Keratinocyte (primary cell): Measurements from ENCODE around the gene COL25A1. TPM values are rescaled to one million over a fixed set of nuclear protein-coding genes. Genes with fewer than 3 reads are reported as not detected.

ENCODE experiments used
- DNase-seq: peaks from one replicate; pipeline ENCODE4 v3.0.0-alpha.2; 2011; ENCODE audit warnings: low read depth, missing footprints, low spot score
- FAIRE-seq: peaks from 2 replicates; lab custom pipeline; 2011; peaks lifted over from hg19 to GRCh38; lab: Jason Lieb, UNC
- H2AFZ ChIP-seq: 2 replicates; pipeline ENCODE4 v1.6.0; 2012; ENCODE audit warnings: low read length, control low read depth, inconsistent platforms; ENCODE audit not compliant: control insufficient read depth
- H3K27ac ChIP-seq: 2 replicates; pipeline ENCODE4 v1.5.1; 2011; ENCODE audit warnings: low read length; ENCODE audit not compliant: control insufficient read depth, insufficient read depth
- H3K27me3 ChIP-seq: 3 replicates; pipeline ENCODE4 v1.6.0; 2011; ENCODE audit warnings: low read length; ENCODE audit not compliant: control insufficient read depth, insufficient read depth; ENCODE audit errors: extremely low read depth
- H3K36me3 ChIP-seq, 2 experiments: 2 replicates in 1 of 2; 3 replicates in 1 of 2; pipeline ENCODE4 v1.5.1; 2011; ENCODE audit warnings: low read length in 2 of 2, mild to moderate bottlenecking in 1 of 2; ENCODE audit not compliant: control insufficient read depth in 2 of 2, insufficient read depth in 2 of 2; ENCODE audit errors: extremely low read depth in 1 of 2
- H3K4me1 ChIP-seq: 3 replicates; pipeline ENCODE4 v1.5.1; 2011; ENCODE audit warnings: low read length; ENCODE audit not compliant: control insufficient read depth, insufficient read depth; ENCODE audit errors: extremely low read depth
- H3K4me2 ChIP-seq: 3 replicates; pipeline ENCODE4 v1.6.0; 2011; ENCODE audit warnings: low read depth, low read length; ENCODE audit not compliant: control insufficient read depth, insufficient read depth; ENCODE audit errors: extremely low read depth
- H3K4me3 ChIP-seq, 3 experiments: fragments of 200-600 bp in 1 of 3; sonication (generic) in 1 of 3; 2 replicates in 2 of 3; 3 replicates in 1 of 3; pipeline ENCODE4 v1.5.1; 2011 to 2016; ENCODE audit warnings: low read length in 3 of 3, mild to moderate bottlenecking in 3 of 3, control low read depth in 2 of 3, inconsistent platforms in 1 of 3, low read depth in 1 of 3, mixed read lengths in 1 of 3, mixed run types in 1 of 3, moderate library complexity in 1 of 3; ENCODE audit not compliant: control insufficient read depth in 2 of 3, insufficient read depth in 2 of 3; ENCODE audit errors: extremely low read depth in 1 of 3
- H3K79me2 ChIP-seq: 2 replicates; pipeline ENCODE4 v1.6.0; 2012; ENCODE audit warnings: low read length; ENCODE audit not compliant: control insufficient read depth, insufficient read depth
- H3K9ac ChIP-seq: 3 replicates; pipeline ENCODE4 v1.6.0; 2011; ENCODE audit warnings: low read length; ENCODE audit not compliant: control insufficient read depth, insufficient read depth; ENCODE audit errors: extremely low read depth
- H3K9me1 ChIP-seq: 3 replicates; pipeline ENCODE4 v1.6.0; 2011; ENCODE audit warnings: low read length; ENCODE audit not compliant: control insufficient read depth, insufficient read depth; ENCODE audit errors: extremely low read depth
- H3K9me3 ChIP-seq: 2 replicates; pipeline ENCODE4 v1.5.1; 2012; ENCODE audit warnings: low read depth, low read length; ENCODE audit not compliant: control insufficient read depth
- H4K20me1 ChIP-seq: 3 replicates; pipeline ENCODE4 v1.6.0; 2011; ENCODE audit warnings: low read length; ENCODE audit not compliant: control insufficient read depth, insufficient read depth; ENCODE audit errors: extremely low read depth
- CTCF ChIP-seq, 3 experiments: IDR thresholded peaks in 1 of 3; conservative IDR thresholded peaks in 1 of 3; optimal IDR thresholded peaks in 1 of 3; 2 replicates in 2 of 3; 3 replicates in 1 of 3; pipeline versions ENCODE3 to v1.5.1; 2011; ENCODE audit warnings: low read length in 3 of 3, mild to moderate bottlenecking in 3 of 3, moderate library complexity in 2 of 3, control low read depth in 1 of 3, inconsistent platforms in 1 of 3; ENCODE audit not compliant: insufficient read depth in 2 of 3; ENCODE audit errors: extremely low read depth in 1 of 3
- EZH2 ChIP-seq: IDR thresholded peaks from one replicate; pipeline ENCODE4 v1.6.1; 2012; ENCODE audit warnings: inconsistent platforms, mild to moderate bottlenecking, low read length, moderate library complexity
- dilution Hi-C: fragments of 300-500 bp; cut with MboI; formaldehyde crosslinking; loops from one replicate; pipeline ENCODE4 v1.7.0; 2020; ENCODE audit warnings: low sequenced_read_pairs; ENCODE audit not compliant: extremely low pct_ligation_motif_present
- polyA plus RNA-seq, 5 experiments: library from polyadenylated mRNA; depleted of rRNA in 3 of 5; stranded (reverse) in 3 of 5; stranded (forward) in 1 of 5; unstranded in 1 of 5; fragments of >200 nt; gene quantifications; 1 replicate in 1 of 5; 2 replicates in 3 of 5; 3 replicates in 1 of 5; pipeline versions ENCODE4 v1.2.1 to v1.2.3, GENCODE V29; 2011 to 2012; ENCODE audit warnings: missing spikeins in 2 of 5, low read depth in 1 of 5, low replicate concordance in 1 of 5

Gene COL25A1
- polyA plus RNA-seq, 1 donor (not counting 4 experiments of a cell fraction or from before 2014, with no cell fraction given), result not detected

GRCh38 chr4:109005523-109005922 lies 296.9 kb downstream of the COL25A1 start:
- DNase-seq (peak; percentile 2), FAIRE-seq (peak; percentile 53)
- Histone ChIP-seq H3K9ac (no peak overlapping the region), H2AFZ (no peak overlapping the region), H3K9me1 (no peaks in the 10 kb centered on the region), H3K79me2 (no peaks in the 10 kb centered on the region), H4K20me1 (no peaks in the 10 kb centered on the region), H3K27ac (no peak overlapping the region), H3K4me2 (no peak overlapping the region), H3K27me3 (no peaks in the 10 kb centered on the region), H3K4me3 (no peak overlapping the region), H3K9me3 (no peaks in the 10 kb centered on the region), H3K36me3 (no peaks in the 10 kb centered on the region), H3K4me1 (peaks cover 3% of the 10 kb centered on the region)
- dilution Hi-C loops, result no loop called here
- TF ChIP-seq CTCF (optimal IDR thresholded peaks at IDR 0.05 in 1 of 3, IDR thresholded peaks at IDR 0.05 in 1 of 3, conservative IDR thresholded peaks at IDR 0.05 in 1 of 3; ENCODE audit: extremely low read depth in 1 of 3, insufficient read depth in 2 of 3, low read length in 3 of 3) (no peak), EZH2 (no peak)

DNA sequence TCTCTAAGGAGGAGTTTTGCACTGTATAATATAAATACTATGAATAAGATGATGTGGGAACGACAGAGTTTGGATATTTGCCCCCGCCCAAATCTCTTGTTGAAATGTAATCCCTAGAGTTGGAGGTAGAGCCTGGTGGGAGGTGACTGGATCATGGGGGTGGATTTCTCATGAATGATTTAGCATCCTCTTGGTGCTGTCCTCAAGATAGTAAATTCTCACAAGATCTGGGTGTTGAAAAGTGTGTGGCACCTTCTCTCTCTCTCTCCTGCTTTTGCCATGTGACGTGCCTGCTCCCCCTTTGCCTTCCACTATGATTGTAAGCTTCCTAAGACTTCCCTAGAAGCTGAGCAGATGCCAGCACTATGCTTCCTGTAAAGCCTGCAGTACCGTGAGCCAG lies 298.0 kb downstream of the COL25A1 start:
- Histone ChIP-seq H3K79me2 (no peaks in the 10 kb centered on the region), H3K27ac (no peak overlapping the region), H3K4me3 (no peak overlapping the region), H3K4me2 (no peak overlapping the region), H3K27me3 (no peaks in the 10 kb centered on the region), H3K36me3 (no peaks in the 10 kb centered on the region), H2AFZ (no peak overlapping the region), H3K9ac (no peak overlapping the region), H3K9me1 (no peaks in the 10 kb centered on the region), H3K9me3 (no peaks in the 10 kb centered on the region), H4K20me1 (no peaks in the 10 kb centered on the region), H3K4me1 (no peaks in the 10 kb centered on the region)
- no peak for DNase-seq
- TF ChIP-seq EZH2, result no peak
- no peak for TF ChIP-seq CTCF (optimal IDR thresholded peaks at IDR 0.05 in 1 of 3, IDR thresholded peaks at IDR 0.05 in 1 of 3, conservative IDR thresholded peaks at IDR 0.05 in 1 of 3; ENCODE audit: extremely low read depth in 1 of 3, insufficient read depth in 2 of 3, low read length in 3 of 3)
- no peak for FAIRE-seq
- dilution Hi-C loops, result no loop called here
